Measurements from ENCODE around the gene SLC6A1. TPM values are rescaled to one million over a fixed set of nuclear protein-coding genes. Genes with fewer than 3 reads are reported as not detected.

Gene SLC6A1
- total and polyA plus RNA-seq, 2 of the 13 experiments (the other 11 are each of a cell fraction or from before 2014, with no cell fraction given) = not detected

DNA sequence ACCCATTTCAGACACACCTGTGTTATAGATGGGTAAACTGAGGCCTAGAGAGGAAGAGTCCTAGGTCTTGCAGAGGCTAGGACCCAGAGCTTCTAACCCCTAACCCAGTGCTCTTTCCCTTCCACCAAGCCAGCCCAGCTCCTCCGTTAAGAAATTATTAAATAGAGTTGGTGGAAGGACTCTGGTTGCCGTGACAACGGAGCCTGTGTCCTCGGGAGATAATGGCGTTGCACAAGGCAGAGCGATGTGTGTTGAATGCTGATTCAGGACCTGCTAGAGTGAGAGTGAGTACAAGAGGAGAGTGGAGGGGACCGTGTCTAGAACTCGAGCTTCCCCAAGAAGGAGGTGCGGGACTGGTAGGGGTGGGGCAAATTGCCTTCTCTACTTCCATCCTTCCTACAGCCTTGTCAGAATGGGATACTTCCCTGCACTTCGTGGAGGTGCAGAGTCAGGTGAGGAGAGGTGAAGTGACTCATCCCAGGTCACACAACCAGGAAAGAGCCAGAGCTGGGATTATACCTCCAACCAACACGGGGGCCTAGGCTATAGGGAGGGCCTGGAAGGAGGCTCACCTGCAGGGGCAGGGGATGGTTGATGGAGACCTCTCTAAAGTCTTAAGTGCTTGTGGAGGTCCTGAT is 8.6 kb downstream of the SLC6A1 start (continued):
- no peak for TF ChIP-seq CTCF (CRISPR knock-in tag; IDR thresholded peaks at IDR 0.05)

- Histone ChIP-seq H3K9me3 (ENCODE audit: low read length) (no peaks in the 10 kb centered on the region), H3K9ac (ENCODE audit: insufficient read depth, low read depth, low read length) (no peak overlapping the region), H3K4me2 (ENCODE audit: low read depth, low read length) (no peak overlapping the region), H2AFZ (ENCODE audit: low read length) (no peak overlapping the region), H3K79me2 (ENCODE audit: insufficient read depth, low read length) (no peaks in the 10 kb centered on the region), H3K36me3 (replicated peaks in 1 of 2; ENCODE audit: control insufficient read depth in 1 of 2, insufficient read depth in 2 of 2, low read length in 2 of 2) (no peaks in the 10 kb centered on the region), H3K27ac (ENCODE audit: extremely low read length, insufficient read depth, low read length) (no peak overlapping the region), H3K4me1 (ENCODE audit: insufficient read depth, low read length) (peaks cover 46% of the 10 kb centered on the region), H3K27me3 (ENCODE audit: control insufficient read depth in 1 of 2, insufficient read depth in 2 of 2, low read length in 2 of 2) (peaks cover 0 to 1% of the 10 kb centered on the region in 2 experiments; a peak in 3 of 5 replicates), H4K20me1 (ENCODE audit: insufficient read depth, low read length) (no peaks in the 10 kb centered on the region), H3K4me3 (replicated peaks in 1 of 3; ENCODE audit: insufficient read depth in 1 of 3, low read depth in 2 of 3, low read length in 3 of 3) (no peak overlapping the region)
- no peak for ATAC-seq
- in situ Hi-C loops (cut with HindIII; ENCODE audit: extremely low pct_ligation_motif_present, low pct_unique_long_range_greater_than_20kb) = no loop called here
- TF ChIP-seq ZNF629 (CRISPR knock-in tag; conservative IDR thresholded peaks at IDR 0.05) (peak; percentile 86), ZBTB7B (CRISPR knock-in tag; IDR thresholded peaks at IDR 0.05) (no peak)
- intact Hi-C loops (cut with micrococcal nuclease; ENCODE audit: unreplicated experiment) = no loop called here
- FAIRE-seq = no peak
- no peak for DNase-seq (ENCODE audit: low spot score)
- no TSS peak for BruUV-seq (replicated peaks)
- POLR2A ChIA-PET = no interaction called here
- WGBS (ENCODE audit: low lambda C conversion rate) = 62% methylated on average over 3 of the region's 3 CpGs
- CTCF ChIA-PET (ENCODE audit: low intra/inter-chr PET ratio, low total read pairs) = no interaction called here
Observed at GRCh38 chr3:11001658-11002021, 9.1 kb downstream of the SLC6A1 start.

- no peak overlapping the region for H2AFZ ChIP-seq (ENCODE audit: low read length)
- DNase-seq (ENCODE audit: low spot score) (peak; percentile 40), ATAC-seq (peak; percentile 40), FAIRE-seq (peak; percentile 26)
- no peaks in the 10 kb centered on the region for H3K36me3 ChIP-seq (replicated peaks in 1 of 2; ENCODE audit: control insufficient read depth in 1 of 2, insufficient read depth in 2 of 2, low read length in 2 of 2)
- in situ Hi-C loops (cut with HindIII; ENCODE audit: extremely low pct_ligation_motif_present, low pct_unique_long_range_greater_than_20kb) = no loop called here
- intact Hi-C loops (cut with micrococcal nuclease; ENCODE audit: unreplicated experiment) = no loop called here
- CTCF ChIA-PET (ENCODE audit: low intra/inter-chr PET ratio, low total read pairs) = no interaction called here
- no peak overlapping the region for H3K27ac ChIP-seq (ENCODE audit: extremely low read length, insufficient read depth, low read length)
- no peak overlapping the region for H3K9ac ChIP-seq (ENCODE audit: insufficient read depth, low read depth, low read length)
- H4K20me1 ChIP-seq (ENCODE audit: insufficient read depth, low read length) = no peaks in the 10 kb centered on the region
- WGBS (ENCODE audit: low lambda C conversion rate) = 0% methylated on average over 4 of the region's 5 CpGs
- peaks cover 46% of the 10 kb centered on the region for H3K4me1 ChIP-seq (ENCODE audit: insufficient read depth, low read length)
- POLR2A ChIA-PET = no interaction called here
- no peak overlapping the region for H3K4me3 ChIP-seq (replicated peaks in 1 of 3; ENCODE audit: insufficient read depth in 1 of 3, low read depth in 2 of 3, low read length in 3 of 3)
- H3K27me3 ChIP-seq (ENCODE audit: control insufficient read depth in 1 of 2, insufficient read depth in 2 of 2, low read length in 2 of 2) = peaks cover 0 to 2% of the 10 kb centered on the region in 2 experiments; a peak in 3 of 5 replicates
- no peaks in the 10 kb centered on the region for H3K79me2 ChIP-seq (ENCODE audit: insufficient read depth, low read length)
- no peaks in the 10 kb centered on the region for H3K9me3 ChIP-seq (ENCODE audit: low read length)
- peak overlapping the region; percentile 38; the same call in 1 of the 2 replicates for H3K4me2 ChIP-seq (ENCODE audit: low read depth, low read length)
- no TSS peak for BruUV-seq (replicated peaks)
- TF ChIP-seq IKZF5 (CRISPR knock-in tag; IDR thresholded peaks at IDR 0.05) = no peak
- TF ChIP-seq, protein P1, sequence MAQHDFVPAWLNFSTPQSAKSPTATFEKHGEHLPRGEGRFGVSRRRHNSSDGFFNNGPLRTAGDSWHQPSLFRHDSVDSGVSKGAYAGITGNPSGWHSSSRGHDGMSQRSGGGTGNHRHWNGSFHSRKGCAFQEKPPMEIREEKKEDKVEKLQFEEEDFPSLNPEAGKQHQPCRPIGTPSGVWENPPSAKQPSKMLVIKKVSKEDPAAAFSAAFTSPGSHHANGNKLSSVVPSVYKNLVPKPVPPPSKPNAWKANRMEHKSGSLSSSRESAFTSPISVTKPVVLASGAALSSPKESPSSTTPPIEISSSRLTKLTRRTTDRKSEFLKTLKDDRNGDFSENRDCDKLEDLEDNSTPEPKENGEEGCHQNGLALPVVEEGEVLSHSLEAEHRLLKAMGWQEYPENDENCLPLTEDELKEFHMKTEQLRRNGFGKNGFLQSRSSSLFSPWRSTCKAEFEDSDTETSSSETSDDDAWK (CRISPR knock-in tag; IDR thresholded peaks at IDR 0.05) = no peak
- peak; percentile 9; the same call in 1 of the 2 replicates for TF ChIP-seq ZMYM3 (CRISPR knock-in tag; IDR thresholded peaks at IDR 0.05)
- no peak for TF ChIP-seq ZNF274 (CRISPR knock-in tag; IDR thresholded peaks at IDR 0.05)
- TF ChIP-seq ZNF598 (CRISPR knock-in tag; IDR thresholded peaks at IDR 0.05; ENCODE audit: borderline replicate concordance) = no peak
- TF ChIP-seq TBX2 (CRISPR knock-in tag; IDR thresholded peaks at IDR 0.05; ENCODE audit: borderline replicate concordance) = peak; percentile 59; the same call in 1 of the 2 replicates
- TF ChIP-seq, protein P2, sequence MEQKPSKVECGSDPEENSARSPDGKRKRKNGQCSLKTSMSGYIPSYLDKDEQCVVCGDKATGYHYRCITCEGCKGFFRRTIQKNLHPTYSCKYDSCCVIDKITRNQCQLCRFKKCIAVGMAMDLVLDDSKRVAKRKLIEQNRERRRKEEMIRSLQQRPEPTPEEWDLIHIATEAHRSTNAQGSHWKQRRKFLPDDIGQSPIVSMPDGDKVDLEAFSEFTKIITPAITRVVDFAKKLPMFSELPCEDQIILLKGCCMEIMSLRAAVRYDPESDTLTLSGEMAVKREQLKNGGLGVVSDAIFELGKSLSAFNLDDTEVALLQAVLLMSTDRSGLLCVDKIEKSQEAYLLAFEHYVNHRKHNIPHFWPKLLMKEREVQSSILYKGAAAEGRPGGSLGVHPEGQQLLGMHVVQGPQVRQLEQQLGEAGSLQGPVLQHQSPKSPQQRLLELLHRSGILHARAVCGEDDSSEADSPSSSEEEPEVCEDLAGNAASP (CRISPR knock-in tag; IDR thresholded peaks at IDR 0.05; ENCODE audit: borderline replicate concordance) = no peak
Observed at GRCh38 chr3:11002371-11002807, 9.8 kb downstream of the SLC6A1 start.

Measured in HepG2 (cell line).